Thyroid gland (tissue), 4 donors: Measurements from ENCODE around the gene MID1. TPM values are rescaled to one million over a fixed set of nuclear protein-coding genes. Genes with fewer than 3 reads are reported as not detected.

Experiments used
- DNase-seq, 2 donors: peaks; one replicate each; pipeline ENCODE4 v3.0.0-alpha.2; 2019
- H3K27ac ChIP-seq, 3 donors: fragments of 200-600 bp; sonication (generic); 1 replicate in 2 of 3; 2 replicates in 1 of 3; pipeline ENCODE4 v1.5.1; 2016 to 2019; ENCODE audit warnings: mild to moderate bottlenecking in 1 of 3, moderate library complexity in 1 of 3
- H3K27me3 ChIP-seq: fragments of 200-600 bp; sonication (generic); one replicate; pipeline ENCODE4 v1.5.1; 2019
- H3K36me3 ChIP-seq, 2 donors: fragments of 200-600 bp; sonication (generic); one replicate each; pipeline ENCODE4 v1.5.1; 2016 to 2019
- H3K4me1 ChIP-seq, 2 donors: fragments of 200-600 bp; sonication (generic); one replicate each; pipeline ENCODE4 v1.5.1; 2017 to 2019
- H3K4me3 ChIP-seq, 3 donors: fragments of 200-600 bp; sonication (generic); replicated peaks in 1 of 3; 1 replicate in 2 of 3; 2 replicates in 1 of 3; pipeline ENCODE4 v1.5.1; 2016; ENCODE audit warnings: mild to moderate bottlenecking in 1 of 3
- H3K9me3 ChIP-seq: fragments of 200-600 bp; sonication (generic); one replicate; pipeline ENCODE4 v1.5.1; 2017
- CTCF ChIP-seq, 6 experiments: fragments of 200-600 bp in 3 of 6; fragments of 450-650 bp in 3 of 6; sonication (generic) in 3 of 6; IDR thresholded peaks; one replicate each; pipeline ENCODE4 v1.5.1; 2016 to 2019; ENCODE audit warnings: antibody characterized with exemption in 6 of 6, mild to moderate bottlenecking in 2 of 6, inconsistent platforms in 1 of 6, moderate library complexity in 1 of 6
- POLR2A ChIP-seq, 2 donors: fragments of 450-650 bp; IDR thresholded peaks; one replicate each; pipeline ENCODE4 v1.6.1; 2017; ENCODE audit warnings: antibody characterized with exemption in 2 of 2, mild to moderate bottlenecking in 2 of 2, moderate library complexity in 1 of 2
- WGBS, 2 donors: methylation state at CpG; one replicate each; pipeline ENCODE4 v1.1.5; 2017; 5-methylcytosine and 5-hydroxymethylcytosine counted together
- intact Hi-C: fragments of 100-400 bp; cut with DNase I; formaldehyde crosslinking; loops from one replicate; pipeline ENCODE4 v1.15.1; 2023
- total RNA-seq, 4 donors: library from RNA; depleted of rRNA; stranded (reverse); fragments of >200 nt; gene quantifications; one replicate each; pipeline ENCODE4 v1.2.3, GENCODE V29; 2016

MID1 gene
- total RNA-seq, 4 donors from 2014 or later = 9.5 to 19.5 (median 12.7) TPM

- no peak overlapping the region for H3K27ac ChIP-seq
- DNase-seq = no peak
- 89 to 97% methylated on average over 1 of the region's 1 CpG for WGBS, 2 donors
- TF ChIP-seq CTCF (IDR thresholded peaks at IDR 0.05) = no peak
- TF ChIP-seq POLR2A (IDR thresholded peaks at IDR 0.05) = no peak
- no peaks in the 10 kb centered on the region for H3K9me3 ChIP-seq
- H3K36me3 ChIP-seq = no peaks in the 10 kb centered on the region
- no peaks in the 10 kb centered on the region for H3K27me3 ChIP-seq
- no peak overlapping the region for H3K4me3 ChIP-seq
- H3K4me1 ChIP-seq = no peaks in the 10 kb centered on the region
- intact Hi-C loops = no loop called here
Measured at GRCh38 chrX:10542586-10542985, 77.8 kb downstream of the MID1 start.

GRCh38 chrX:10538831-10539230, 81.6 kb downstream of the MID1 start:
- no peak for TF ChIP-seq POLR2A (IDR thresholded peaks at IDR 0.05)
- TF ChIP-seq CTCF (IDR thresholded peaks at IDR 0.05) = no peak
- H3K9me3 ChIP-seq = no peaks in the 10 kb centered on the region
- no peaks in the 10 kb centered on the region for H3K27me3 ChIP-seq
- H3K36me3 ChIP-seq = no peaks in the 10 kb centered on the region
- H3K27ac ChIP-seq = no peak overlapping the region
- H3K4me3 ChIP-seq = no peak overlapping the region
- intact Hi-C loops = no loop called here
- DNase-seq = no peak
- H3K4me1 ChIP-seq = no peaks in the 10 kb centered on the region

GRCh38 chrX:10537308-10537707, 83.1 kb downstream of the MID1 start:
- intact Hi-C loops = no loop called here
- Histone ChIP-seq H3K9me3 (no peaks in the 10 kb centered on the region), H3K4me3 (no peak overlapping the region), H3K4me1 (no peaks in the 10 kb centered on the region), H3K36me3 (no peaks in the 10 kb centered on the region), H3K27me3 (no peaks in the 10 kb centered on the region), H3K27ac (no peak overlapping the region)
- no peak for TF ChIP-seq POLR2A (IDR thresholded peaks at IDR 0.05)
- no peak for TF ChIP-seq CTCF (IDR thresholded peaks at IDR 0.05)
- no peak for DNase-seq
- 95 to 97% methylated on average over 2 of the region's 2 CpGs for WGBS, 2 donors

GRCh38 chrX:10536744-10537143, 83.6 kb downstream of the MID1 start:
- Histone ChIP-seq H3K36me3 (no peaks in the 10 kb centered on the region), H3K4me1 (no peaks in the 10 kb centered on the region), H3K27ac (no peak overlapping the region), H3K27me3 (no peaks in the 10 kb centered on the region), H3K4me3 (no peak overlapping the region), H3K9me3 (no peaks in the 10 kb centered on the region)
- 79 to 95% methylated on average over 5 of the region's 5 CpGs for WGBS, 2 donors
- no peak for DNase-seq
- TF ChIP-seq POLR2A (IDR thresholded peaks at IDR 0.05) (no peak), CTCF (IDR thresholded peaks at IDR 0.05) (no peak)
- intact Hi-C loops = no loop called here

GRCh38 chrX:10534611-10535010, 85.8 kb downstream of the MID1 start:
- DNase-seq = no peak
- TF ChIP-seq POLR2A (IDR thresholded peaks at IDR 0.05) (no peak), CTCF (IDR thresholded peaks at IDR 0.05) (no peak)
- Histone ChIP-seq H3K27ac (no peak overlapping the region), H3K4me1 (no peaks in the 10 kb centered on the region), H3K27me3 (no peaks in the 10 kb centered on the region), H3K36me3 (no peaks in the 10 kb centered on the region), H3K9me3 (no peaks in the 10 kb centered on the region), H3K4me3 (no peak overlapping the region)
- intact Hi-C loops = no loop called here
- 91 to 93% methylated on average over 2 of the region's 2 CpGs for WGBS, 2 donors
